GM18951 (cell line): ENCODE results near the gene EXOSC10.
"Not testable (repeated sequence)": the region's sequence is repeated elsewhere in the genome, so short reads cannot be mapped to it uniquely, and the experiment has no call there.

Source experiments
- POLR2A ChIP-seq: IDR thresholded peaks from 4 replicates; pipeline ENCODE4 v1.6.1; 2011; ENCODE audit warnings: mild to moderate bottlenecking; ENCODE audit not compliant: insufficient read length, insufficient read depth; ENCODE audit errors: extremely low read depth
- in situ Hi-C: fragments of 300-500 bp; cut with MboI; formaldehyde crosslinking; loops from one replicate; pipeline ENCODE4 v1.12.0; 2022; ENCODE audit warnings: low sequenced_read_pairs, mixed read lengths, inconsistent platforms; ENCODE audit not compliant: unreplicated experiment

The EXOSC10 gene

GRCh38 chr1:11131816-11132215 lies 32.1 kb upstream of the EXOSC10 start:
- in situ Hi-C loops = no loop called here
- TF ChIP-seq POLR2A = no peak

- no peak for TF ChIP-seq POLR2A
- in situ Hi-C loops = no loop called here
Measured at GRCh38 chr1:11130406-11130805, 30.7 kb upstream of the EXOSC10 start.

GRCh38 chr1:11129649-11130390 lies 30.2 kb upstream of the EXOSC10 start:
- TF ChIP-seq POLR2A = no peak
- in situ Hi-C loops = no loop called here

- TF ChIP-seq POLR2A = no peak
- in situ Hi-C loops = no loop called here
Measured at GRCh38 chr1:11126569-11126968, 26.9 kb upstream of the EXOSC10 start.

- in situ Hi-C loops = no loop called here
- no peak for TF ChIP-seq POLR2A
Measured at GRCh38 chr1:11125931-11126330, 26.3 kb upstream of the EXOSC10 start.

GRCh38 chr1:11124965-11125364 lies 25.3 kb upstream of the EXOSC10 start:
- in situ Hi-C loops = no loop called here
- TF ChIP-seq POLR2A = no peak

- TF ChIP-seq POLR2A = no peak
Measured at GRCh38 chr1:11116318-11116717, 16.6 kb upstream of the EXOSC10 start.

GRCh38 chr1:11114966-11115365 lies 15.3 kb upstream of the EXOSC10 start:
- in situ Hi-C loops = no loop called here
- TF ChIP-seq POLR2A = no peak

More at GRCh38 chr1:11116318-11116717, 16.6 kb upstream of the EXOSC10 start:
- in situ Hi-C loops = no loop called here

GRCh38 chr1:11109047-11109760 lies 9.5 kb upstream of the EXOSC10 start:
- in situ Hi-C loops = no loop called here
- no peak for TF ChIP-seq POLR2A

- in situ Hi-C loops = no loop called here
- no peak for TF ChIP-seq POLR2A
Measured at GRCh38 chr1:11107599-11107998, 7.9 kb upstream of the EXOSC10 start.

GRCh38 chr1:11105586-11105985 lies 5.9 kb upstream of the EXOSC10 start:
- in situ Hi-C loops = no loop called here
- no peak for TF ChIP-seq POLR2A

- no peak for TF ChIP-seq POLR2A
- in situ Hi-C loops = no loop called here
Measured at GRCh38 chr1:11101347-11101746, 1.7 kb upstream of the EXOSC10 start.

GRCh38 chr1:11100806-11101205 lies 1.1 kb upstream of the EXOSC10 start:
- in situ Hi-C loops = not testable (repeated sequence)

- TF ChIP-seq POLR2A = no peak
- in situ Hi-C loops = no loop called here
Measured at GRCh38 chr1:11100149-11100493, 452 bp upstream of the EXOSC10 start.
